ENCODE measurements around the gene RNASEH2C.
"Not testable (repeated sequence)": the region's sequence is repeated elsewhere in the genome, so short reads cannot be mapped to it uniquely, and the experiment has no call there.

DNA sequence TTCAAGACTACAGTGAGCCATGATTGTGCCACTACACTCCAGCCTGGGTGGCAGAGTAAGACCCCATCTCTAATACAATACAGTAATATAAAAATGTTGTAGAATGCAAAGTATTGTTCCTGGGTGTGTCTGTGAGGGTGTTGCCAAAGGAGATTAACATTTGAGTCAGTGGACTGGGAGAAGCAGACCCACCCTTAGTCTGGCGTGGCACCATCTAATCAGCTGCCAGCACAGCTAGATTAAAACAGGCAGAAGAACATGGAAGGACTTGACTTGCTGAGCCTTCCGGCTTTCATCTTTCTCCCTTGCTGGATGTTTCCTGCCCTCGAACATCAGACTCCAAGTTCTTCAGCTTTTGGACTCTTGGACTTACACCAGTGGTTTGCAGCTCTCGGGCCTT is 14.5 kb upstream of the RNASEH2C start:
- TF ChIP-seq MAZ (IDR thresholded peaks at IDR 0.05; ENCODE audit: borderline replicate concordance, low read depth, low read length); CTCF (conservative IDR thresholded peaks at IDR 0.05; ENCODE audit: low read depth, low read length); RAD21 (IDR thresholded peaks at IDR 0.05; ENCODE audit: low read length); CEBPB (IDR thresholded peaks at IDR 0.05; ENCODE audit: low read depth, low read length); SMC3 (IDR thresholded peaks at IDR 0.05; ENCODE audit: low read depth, low read length); POLR2A (IDR thresholded peaks at IDR 0.05; ENCODE audit: low read depth, low read length); RCOR1 (IDR thresholded peaks at IDR 0.05; ENCODE audit: insufficient replicate concordance, low read length); MAFK (IDR thresholded peaks at IDR 0.05; ENCODE audit: low read depth, low read length); RFX5 (IDR thresholded peaks at IDR 0.05; ENCODE audit: low read depth, low read length); NFE2L2 (IDR thresholded peaks at IDR 0.05; ENCODE audit: low read depth, low read length): not testable (repeated sequence)

Measured in IMR-90 (cell line).